HG03039 (cell line): ENCODE measurements around the gene LAMA5.

Experiments used
- ATAC-seq: cut with Tn5 transposase; IDR thresholded peaks from one replicate; pipeline ENCODE4 v1.9.1; 2021; ENCODE audit warnings: mild to moderate bottlenecking, moderate library complexity; ENCODE audit not compliant: unreplicated experiment

The LAMA5 gene

DNA sequence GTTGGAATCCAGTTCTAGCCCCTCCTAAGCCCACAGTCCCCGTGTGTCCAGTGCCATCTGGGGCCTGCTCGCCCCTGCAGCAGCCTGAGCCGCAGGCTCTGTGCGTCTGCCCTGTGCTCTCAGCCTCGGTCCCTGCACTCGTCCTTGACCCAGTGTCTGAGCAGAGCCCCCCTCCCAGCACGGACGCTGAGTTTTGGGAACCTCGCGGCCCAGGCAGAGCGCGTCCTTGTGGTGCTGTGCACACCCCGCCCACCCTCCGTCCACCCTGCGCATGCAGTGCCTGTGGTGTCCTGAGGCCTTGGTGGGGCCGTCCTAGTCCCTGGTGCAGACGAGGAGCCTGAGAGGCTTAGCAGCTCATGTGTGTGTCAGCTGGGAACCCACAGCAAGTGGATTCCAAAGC lies 97.2 kb downstream of the LAMA5 start:
- ATAC-seq: no peak

DNA sequence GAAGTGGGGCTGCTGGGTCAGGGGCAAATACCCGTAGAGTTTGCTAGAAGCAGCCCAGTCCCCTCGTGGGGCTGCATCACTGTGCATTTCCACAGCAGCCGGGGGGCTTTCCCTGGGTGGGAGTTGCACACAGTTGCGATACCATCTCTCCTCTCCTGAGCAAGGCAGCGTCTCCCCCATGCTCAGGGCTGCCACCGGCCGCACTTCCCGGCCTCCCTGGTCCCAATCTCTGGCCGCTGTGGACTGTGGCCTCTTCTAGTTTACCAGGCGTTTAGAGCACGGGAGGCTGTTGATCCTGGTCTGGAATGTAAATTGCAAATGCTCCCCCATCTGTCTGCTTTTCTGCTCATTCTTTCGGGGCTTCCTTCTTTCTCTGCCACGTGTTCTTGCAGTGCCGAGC lies 97.7 kb downstream of the LAMA5 start:
- no peak for ATAC-seq

DNA sequence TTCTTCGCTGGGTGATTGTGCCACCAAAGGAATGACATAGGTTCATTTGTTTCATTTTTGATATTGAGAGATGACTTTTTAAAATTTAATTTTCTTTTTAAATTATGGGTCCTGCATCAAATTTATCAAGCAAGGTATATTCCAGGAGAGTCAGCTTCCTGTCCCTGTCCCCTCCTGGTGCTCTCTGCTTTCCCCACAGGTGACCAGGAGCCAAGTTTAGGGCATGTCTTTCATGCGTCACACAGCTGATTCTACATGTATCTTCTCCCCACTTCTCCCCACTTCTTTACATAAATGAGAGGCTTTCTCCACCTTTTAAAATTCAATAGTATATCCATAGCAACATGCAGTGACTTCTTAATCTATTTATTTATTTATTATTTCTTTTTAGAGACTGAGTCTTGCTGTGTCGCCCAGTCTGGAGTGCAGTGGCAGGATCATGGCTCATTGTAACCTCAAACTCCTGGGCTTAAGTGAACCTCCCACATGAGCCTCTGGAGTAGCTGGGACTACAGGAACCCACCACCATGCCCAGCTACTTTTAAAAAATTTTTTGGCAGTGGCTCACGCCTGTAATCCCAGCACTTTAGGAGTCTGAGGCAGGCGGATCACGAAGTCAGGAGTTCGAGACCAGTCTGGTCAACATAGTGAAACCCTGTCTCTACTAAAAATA lies 98.7 kb downstream of the LAMA5 start:
- no peak for ATAC-seq

DNA sequence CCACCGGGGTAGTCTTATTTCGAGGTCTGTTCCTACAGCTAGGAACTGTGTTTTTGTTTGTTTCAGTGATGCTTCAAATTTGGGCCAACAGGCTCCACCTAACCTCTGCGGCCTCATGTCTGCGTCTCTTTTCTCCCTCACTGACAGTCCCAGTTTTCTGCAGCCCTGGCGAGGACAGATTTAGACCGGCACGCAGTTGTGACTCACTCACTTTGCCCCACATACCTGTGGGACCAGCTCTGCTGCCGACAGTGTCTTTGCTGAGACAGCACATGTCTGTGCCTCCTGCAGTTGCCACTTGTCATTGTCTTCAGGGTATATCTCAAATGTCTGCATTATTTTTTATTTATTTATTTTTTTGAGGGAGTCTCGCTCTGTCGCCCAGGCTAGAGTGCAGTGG lies 99.6 kb downstream of the LAMA5 start:
- ATAC-seq: no peak

DNA sequence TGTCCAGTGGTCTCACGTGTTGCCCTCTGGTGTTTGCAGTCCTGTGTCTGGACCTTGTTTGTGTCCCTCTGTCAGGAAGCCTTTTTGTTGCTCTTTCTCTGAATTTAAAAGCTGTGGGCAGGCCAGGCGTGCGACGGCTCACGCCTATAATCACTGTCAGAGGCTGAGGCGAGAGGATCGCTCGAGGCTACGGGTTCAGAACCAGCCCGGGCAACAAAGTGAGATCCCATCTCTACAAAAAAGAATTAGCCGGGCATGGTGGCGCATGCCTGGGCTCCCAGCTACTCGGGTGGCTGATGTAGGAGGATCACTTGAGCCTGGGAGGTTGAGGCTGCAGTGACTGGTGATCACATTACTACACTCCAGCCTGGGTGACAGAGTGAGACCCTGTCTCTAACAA lies 100.3 kb downstream of the LAMA5 start:
- no peak for ATAC-seq

DNA sequence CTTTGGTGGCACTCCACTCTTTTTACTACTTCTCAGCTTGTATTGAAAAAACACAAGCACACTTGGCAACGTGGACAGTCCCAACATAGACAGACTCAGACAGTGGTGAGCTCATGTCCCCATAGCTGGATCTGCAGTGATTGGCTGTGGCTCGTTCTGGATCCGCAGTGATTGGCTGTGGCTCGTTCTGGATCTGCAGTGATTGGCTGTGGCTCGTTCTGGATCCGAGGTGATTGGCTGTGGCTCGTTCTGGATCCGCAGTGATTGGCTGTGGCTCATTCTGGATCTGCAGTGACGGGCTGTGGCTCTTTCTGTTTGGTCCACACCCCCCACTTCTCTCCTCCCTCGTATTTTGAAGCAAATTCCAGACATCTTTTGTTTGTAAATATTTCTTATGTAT lies 100.8 kb downstream of the LAMA5 start:
- no peak for ATAC-seq

DNA sequence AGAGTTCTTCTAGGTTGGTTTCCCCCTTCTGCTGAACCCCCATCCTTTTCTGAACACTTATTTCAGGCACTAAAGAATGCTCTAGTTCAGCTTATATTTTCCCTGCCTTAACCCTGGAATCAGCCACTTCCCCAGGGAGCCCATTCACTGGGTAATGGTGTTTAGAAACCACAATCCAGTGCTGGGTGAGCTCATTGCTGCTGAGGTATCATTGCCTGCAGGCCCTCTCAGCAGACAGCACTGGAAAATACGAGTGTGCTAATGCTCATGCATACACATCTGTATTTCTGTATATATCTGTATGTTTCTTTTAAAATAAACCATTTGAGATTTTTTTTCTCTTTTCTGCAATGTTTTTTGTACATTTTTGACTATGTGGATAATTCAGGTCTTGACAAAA lies 101.7 kb downstream of the LAMA5 start:
- no peak for ATAC-seq

DNA sequence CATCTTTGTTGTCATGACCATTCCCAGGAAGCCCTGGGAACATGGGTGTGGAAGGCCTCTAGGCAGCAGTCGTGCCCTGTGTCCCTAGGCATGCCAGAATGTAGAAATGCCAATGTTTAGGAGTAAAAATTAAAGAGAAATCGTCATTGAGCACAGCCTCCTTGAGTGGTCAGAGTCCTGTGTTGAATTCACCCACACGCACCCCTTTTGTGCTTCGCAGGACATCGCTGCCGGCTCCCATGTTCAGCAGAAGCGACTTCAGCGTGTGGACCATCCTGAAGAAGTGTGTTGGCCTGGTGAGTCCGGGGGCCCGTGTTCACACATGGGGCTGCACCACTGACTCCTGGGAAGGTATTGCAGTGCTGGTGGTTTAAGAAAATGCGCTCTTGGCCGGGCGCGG lies 103.7 kb downstream of the LAMA5 start:
- ATAC-seq: no peak

DNA sequence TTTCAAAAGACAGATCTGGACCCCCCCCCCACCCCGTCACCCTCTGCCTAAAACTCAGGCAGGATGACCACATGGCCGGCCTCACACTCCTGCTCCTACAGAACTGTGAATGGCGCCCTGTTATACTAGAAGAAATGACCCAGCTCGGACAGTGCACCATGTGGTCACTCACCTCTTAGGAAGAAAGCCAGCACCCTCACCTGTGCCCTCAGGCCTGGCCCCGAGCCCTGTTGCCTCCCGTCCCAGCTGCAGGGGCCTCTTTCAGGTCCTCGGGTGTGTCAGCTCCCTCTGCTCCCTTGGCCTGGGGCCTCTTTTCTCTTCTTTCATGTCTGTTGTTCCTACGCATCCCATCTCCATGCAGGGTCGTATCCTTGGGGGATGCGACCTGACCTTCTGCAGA lies 105.0 kb downstream of the LAMA5 start:
- no peak for ATAC-seq

DNA sequence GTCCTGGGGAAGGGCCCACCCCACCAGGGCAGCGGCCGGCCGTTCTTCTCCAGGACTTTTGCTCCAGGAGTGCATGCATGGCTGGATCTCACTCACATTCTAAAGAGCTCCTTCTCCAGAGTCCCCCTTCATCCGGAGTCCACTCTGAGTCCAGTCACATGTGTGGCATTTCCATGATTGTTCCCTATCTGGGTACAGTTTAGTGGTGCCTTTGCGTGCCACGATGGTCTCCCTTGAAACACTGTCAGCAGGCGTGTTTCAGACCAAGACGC lies 107.9 kb downstream of the LAMA5 start:
- ATAC-seq: no peak
